Left ventricle myocardium inferior (tissue), 1 donor: ENCODE results near the gene JPH3. TPM values are rescaled to one million over a fixed set of nuclear protein-coding genes. Genes with fewer than 3 reads are reported as not detected.

ENCODE experiments used
- DNase-seq: peaks from one replicate; pipeline ENCODE4 v3.0.0-alpha.2; 2020
- H3K27ac ChIP-seq: fragments of 200-600 bp; replicated peaks from 2 replicates; pipeline ENCODE4 v1.8.0; 2021
- H3K27me3 ChIP-seq: fragments of 200-600 bp; 2 replicates; pipeline ENCODE4 v1.8.0; 2021; ENCODE audit warnings: low read depth
- H3K36me3 ChIP-seq: fragments of 200-600 bp; 2 replicates; pipeline ENCODE4 v1.8.0; 2021
- H3K4me1 ChIP-seq: fragments of 200-600 bp; 2 replicates; pipeline ENCODE4 v1.8.0; 2021
- H3K4me3 ChIP-seq: fragments of 200-600 bp; 2 replicates; pipeline ENCODE4 v1.8.0; 2021; ENCODE audit warnings: mild to moderate bottlenecking, moderate library complexity
- H3K9me3 ChIP-seq: fragments of 200-600 bp; replicated peaks from 2 replicates; pipeline ENCODE4 v1.8.0; 2021
- CTCF ChIP-seq: fragments of 200-600 bp; IDR thresholded peaks from 2 replicates; pipeline ENCODE4 v1.8.0; 2021; ENCODE audit warnings: antibody characterized with exemption, mild to moderate bottlenecking, borderline replicate concordance
- intact Hi-C: fragments of 100-400 bp; cut with micrococcal nuclease; formaldehyde crosslinking; loops from one replicate; pipeline ENCODE4 v1.11.0; 2022
- total RNA-seq: library from RNA; stranded (reverse); fragmentation: NEBNext Ultra II Directional; extraction: Animal tissue kit (Norgen Biotek cat#: 25700); gene quantifications from one replicate; pipeline ENCODE4 v1.2.1, GENCODE V29; 2021
- donor health status: DM: no; HTN: yes; CAD: no; lungs with severe emphysema.

Gene JPH3
- total RNA-seq, 1 donor from 2014 or later: 0.14 TPM

GRCh38 chr16:87648698-87649487 lies 46.6 kb downstream of the JPH3 start:
- Histone ChIP-seq H3K9me3 (no peaks in the 10 kb centered on the region), H3K27ac (no peak overlapping the region), H3K4me1 (no peaks in the 10 kb centered on the region), H3K27me3 (peaks cover 57% of the 10 kb centered on the region), H3K36me3 (no peaks in the 10 kb centered on the region), H3K4me3 (no peak overlapping the region)
- TF ChIP-seq CTCF: no peak
- no peak for DNase-seq
- intact Hi-C loops: no loop called here

GRCh38 chr16:87652386-87652785 lies 50.1 kb downstream of the JPH3 start:
- no peak overlapping the region for H3K27ac ChIP-seq
- H3K9me3 ChIP-seq: peaks cover 5% of the 10 kb centered on the region
- no peak overlapping the region for H3K4me3 ChIP-seq
- DNase-seq: no peak
- intact Hi-C loops: no loop called here
- H3K27me3 ChIP-seq: peaks cover 68% of the 10 kb centered on the region
- H3K36me3 ChIP-seq: no peaks in the 10 kb centered on the region
- TF ChIP-seq CTCF: no peak
- no peaks in the 10 kb centered on the region for H3K4me1 ChIP-seq

GRCh38 chr16:87652799-87653198 lies 50.5 kb downstream of the JPH3 start:
- DNase-seq: no peak
- no peak for TF ChIP-seq CTCF
- Histone ChIP-seq H3K4me1 (no peaks in the 10 kb centered on the region), H3K9me3 (peaks cover 9% of the 10 kb centered on the region), H3K4me3 (no peak overlapping the region), H3K27ac (no peak overlapping the region), H3K36me3 (no peaks in the 10 kb centered on the region), H3K27me3 (peaks cover 68% of the 10 kb centered on the region)
- intact Hi-C loops: no loop called here

GRCh38 chr16:87653234-87653633 lies 50.9 kb downstream of the JPH3 start:
- no peak for DNase-seq
- Histone ChIP-seq H3K9me3 (peaks cover 11% of the 10 kb centered on the region), H3K36me3 (no peaks in the 10 kb centered on the region), H3K4me3 (no peak overlapping the region), H3K27ac (no peak overlapping the region), H3K27me3 (peaks cover 68% of the 10 kb centered on the region), H3K4me1 (no peaks in the 10 kb centered on the region)
- intact Hi-C loops: no loop called here
- peak; percentile 14 for TF ChIP-seq CTCF

GRCh38 chr16:87654826-87655225 lies 52.5 kb downstream of the JPH3 start:
- Histone ChIP-seq H3K4me1 (no peaks in the 10 kb centered on the region), H3K27ac (no peak overlapping the region), H3K4me3 (no peak overlapping the region), H3K36me3 (no peaks in the 10 kb centered on the region), H3K9me3 (peaks cover 11% of the 10 kb centered on the region), H3K27me3 (peaks cover 68% of the 10 kb centered on the region)
- intact Hi-C loops: no loop called here
- no peak for TF ChIP-seq CTCF
- no peak for DNase-seq
